ENCODE measurements around the gene DNAJC27. TPM values are rescaled to one million over a fixed set of nuclear protein-coding genes. Genes with fewer than 3 reads are reported as not detected.

Gene DNAJC27
- polyA plus RNA-seq (2012; rRNA removed): 2.4 and 3.6 TPM in 2 replicates
- 2.5 and 2.6 TPM in 2 replicates for polyA plus RNA-seq (2012; cell fraction: cytosol; rRNA removed)
- polyA plus RNA-seq (2012; cell fraction: nucleus; rRNA removed): 4.0 and 8.8 TPM in 2 replicates

DNA sequence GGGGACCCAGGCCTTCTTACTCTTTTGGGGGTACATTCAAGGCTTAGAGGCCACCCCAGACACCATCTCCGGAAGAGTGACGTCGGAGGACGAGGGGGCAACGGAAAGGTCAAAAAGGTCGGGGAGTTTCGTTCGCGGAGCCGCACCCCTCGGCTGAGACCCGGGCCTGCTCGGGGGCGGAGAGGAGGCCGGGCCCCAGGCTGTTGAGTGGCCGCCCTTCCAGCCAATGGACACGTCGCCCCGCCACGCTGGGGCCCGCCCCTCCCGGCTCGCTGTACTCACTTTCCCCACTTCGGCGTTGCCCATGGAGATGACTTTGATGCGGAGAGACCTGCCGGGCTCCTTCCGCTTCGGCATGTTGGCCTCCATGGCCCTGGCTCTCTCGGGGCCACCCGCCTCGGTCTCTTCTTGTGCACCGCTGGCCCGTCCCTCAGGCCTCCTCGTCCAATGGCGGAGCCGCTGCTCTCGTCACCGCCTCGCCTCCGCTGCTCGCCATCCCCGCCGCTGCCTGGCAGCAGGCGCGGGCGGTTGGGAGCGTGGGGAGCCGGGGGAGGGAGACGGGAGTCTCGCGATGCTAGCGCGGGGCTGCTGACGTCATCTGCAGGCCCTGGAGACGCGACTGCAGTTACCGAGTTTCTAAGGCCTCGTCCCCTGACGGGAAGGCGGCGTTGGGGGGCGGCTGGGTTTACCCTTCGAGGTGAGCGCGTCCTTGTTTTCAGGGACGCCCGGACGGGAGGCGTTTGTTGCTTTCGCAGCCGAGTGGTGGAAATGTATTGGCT is at the start of gene DNAJC27:
Gene DNAJC27, minus strand, starts transcription at position 420 of the 779 bp plus-strand sequence. Its CDS starts 51 bp downstream, at position 369.
- H3K9ac ChIP-seq: peak within 1 kb of the TSS; percentile 96
- ChIA-PET CTCF (interaction anchor here (1.0 to 8.0 kb wide), 6 partner anchors 72 to 561 kb away, joined by 3 to 519 read pairs (median 5); no protein-coding TSS in a partner anchor), POLR2A (interaction anchor here (1.0 kb wide), 1 partner anchor 51 kb away, joined by 3 read pairs; no protein-coding TSS in a partner anchor)
- H3K36me3 ChIP-seq (replicated peaks in 1 of 2; ENCODE audit: control insufficient read depth in 1 of 2, insufficient read depth in 2 of 2, low read length in 1 of 2): peaks cover 4 to 5% of the 10 kb centered on the region in 2 experiments
- TF ChIP-seq GATA2 (CRISPR knock-in tag; IDR thresholded peaks at IDR 0.05) (no peak), POLR2AphosphoS5 (IDR thresholded peaks at IDR 0.05; ENCODE audit: low read depth, low read length) (peak; percentile 96), RFX5 (IDR thresholded peaks at IDR 0.05; ENCODE audit: low read length) (peak; percentile 24; the same call in 1 of the 2 replicates), FOSL2 (IDR thresholded peaks at IDR 0.05; ENCODE audit: borderline replicate concordance, low read depth) (peak; percentile 29; the same call in 1 of the 2 replicates), GABPA (IDR thresholded peaks at IDR 0.05; ENCODE audit: low read depth) (0 out of 2 replicates have a peak, but pooled peaks have one; percentile 10), TAF1 (IDR thresholded peaks at IDR 0.05; ENCODE audit: borderline replicate concordance, low read depth, low read length) (peak; percentile 75), CHD2 (IDR thresholded peaks at IDR 0.05; ENCODE audit: low read length, partially characterized antibody) (peak; percentile 100), SIN3A (IDR thresholded peaks at IDR 0.05; ENCODE audit: borderline replicate concordance, low read depth, low read length) (peak; percentile 97), YY1 (IDR thresholded peaks at IDR 0.05; ENCODE audit: low read depth) (peak; percentile 10; the same call in 1 of the 2 replicates), FOXM1 (IDR thresholded peaks at IDR 0.05; ENCODE audit: low read depth) (no peak; the same call in 1 of the 2 replicates), JUND (IDR thresholded peaks at IDR 0.05) (peak; percentile 29; the same call in 1 of the 2 replicates), RCOR1 (IDR thresholded peaks at IDR 0.05; ENCODE audit: low read length) (peak; percentile 40), RXRA (IDR thresholded peaks at IDR 0.05; ENCODE audit: borderline replicate concordance, low read depth) (no peak), RAD21 (IDR thresholded peaks at IDR 0.05; ENCODE audit: low read length) (no peak), MXI1 (IDR thresholded peaks at IDR 0.05; ENCODE audit: low read depth, low read length) (peak; percentile 96), NRF1 (IDR thresholded peaks at IDR 0.05; ENCODE audit: low read depth, low read length) (peak; percentile 14; the same call in 1 of the 2 replicates), FOXJ3 (CRISPR knock-in tag; IDR thresholded peaks at IDR 0.05) (peak; percentile 37; the same call in 1 of the 2 replicates), ELF1 (IDR thresholded peaks at IDR 0.05) (peak; percentile 36; the same call in 1 of the 2 replicates), SMC3 (IDR thresholded peaks at IDR 0.05; ENCODE audit: low read depth, low read length) (no peak), TCF12 (IDR thresholded peaks at IDR 0.05) (peak; percentile 32; the same call in 1 of the 2 replicates)
- TF ChIP-seq, protein P1, sequence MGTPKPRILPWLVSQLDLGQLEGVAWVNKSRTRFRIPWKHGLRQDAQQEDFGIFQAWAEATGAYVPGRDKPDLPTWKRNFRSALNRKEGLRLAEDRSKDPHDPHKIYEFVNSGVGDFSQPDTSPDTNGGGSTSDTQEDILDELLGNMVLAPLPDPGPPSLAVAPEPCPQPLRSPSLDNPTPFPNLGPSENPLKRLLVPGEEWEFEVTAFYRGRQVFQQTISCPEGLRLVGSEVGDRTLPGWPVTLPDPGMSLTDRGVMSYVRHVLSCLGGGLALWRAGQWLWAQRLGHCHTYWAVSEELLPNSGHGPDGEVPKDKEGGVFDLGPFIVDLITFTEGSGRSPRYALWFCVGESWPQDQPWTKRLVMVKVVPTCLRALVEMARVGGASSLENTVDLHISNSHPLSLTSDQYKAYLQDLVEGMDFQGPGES (IDR thresholded peaks at IDR 0.05; ENCODE audit: low read depth, low read length): peak; percentile 4
- TF ChIP-seq, protein P2, sequence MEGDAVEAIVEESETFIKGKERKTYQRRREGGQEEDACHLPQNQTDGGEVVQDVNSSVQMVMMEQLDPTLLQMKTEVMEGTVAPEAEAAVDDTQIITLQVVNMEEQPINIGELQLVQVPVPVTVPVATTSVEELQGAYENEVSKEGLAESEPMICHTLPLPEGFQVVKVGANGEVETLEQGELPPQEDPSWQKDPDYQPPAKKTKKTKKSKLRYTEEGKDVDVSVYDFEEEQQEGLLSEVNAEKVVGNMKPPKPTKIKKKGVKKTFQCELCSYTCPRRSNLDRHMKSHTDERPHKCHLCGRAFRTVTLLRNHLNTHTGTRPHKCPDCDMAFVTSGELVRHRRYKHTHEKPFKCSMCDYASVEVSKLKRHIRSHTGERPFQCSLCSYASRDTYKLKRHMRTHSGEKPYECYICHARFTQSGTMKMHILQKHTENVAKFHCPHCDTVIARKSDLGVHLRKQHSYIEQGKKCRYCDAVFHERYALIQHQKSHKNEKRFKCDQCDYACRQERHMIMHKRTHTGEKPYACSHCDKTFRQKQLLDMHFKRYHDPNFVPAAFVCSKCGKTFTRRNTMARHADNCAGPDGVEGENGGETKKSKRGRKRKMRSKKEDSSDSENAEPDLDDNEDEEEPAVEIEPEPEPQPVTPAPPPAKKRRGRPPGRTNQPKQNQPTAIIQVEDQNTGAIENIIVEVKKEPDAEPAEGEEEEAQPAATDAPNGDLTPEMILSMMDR (IDR thresholded peaks at IDR 0.05): no peak
- TF ChIP-seq, protein P3, sequence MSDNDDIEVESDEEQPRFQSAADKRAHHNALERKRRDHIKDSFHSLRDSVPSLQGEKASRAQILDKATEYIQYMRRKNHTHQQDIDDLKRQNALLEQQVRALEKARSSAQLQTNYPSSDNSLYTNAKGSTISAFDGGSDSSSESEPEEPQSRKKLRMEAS (IDR thresholded peaks at IDR 0.05; ENCODE audit: low read depth): peak; percentile 86
- TF ChIP-seq, protein P4, sequence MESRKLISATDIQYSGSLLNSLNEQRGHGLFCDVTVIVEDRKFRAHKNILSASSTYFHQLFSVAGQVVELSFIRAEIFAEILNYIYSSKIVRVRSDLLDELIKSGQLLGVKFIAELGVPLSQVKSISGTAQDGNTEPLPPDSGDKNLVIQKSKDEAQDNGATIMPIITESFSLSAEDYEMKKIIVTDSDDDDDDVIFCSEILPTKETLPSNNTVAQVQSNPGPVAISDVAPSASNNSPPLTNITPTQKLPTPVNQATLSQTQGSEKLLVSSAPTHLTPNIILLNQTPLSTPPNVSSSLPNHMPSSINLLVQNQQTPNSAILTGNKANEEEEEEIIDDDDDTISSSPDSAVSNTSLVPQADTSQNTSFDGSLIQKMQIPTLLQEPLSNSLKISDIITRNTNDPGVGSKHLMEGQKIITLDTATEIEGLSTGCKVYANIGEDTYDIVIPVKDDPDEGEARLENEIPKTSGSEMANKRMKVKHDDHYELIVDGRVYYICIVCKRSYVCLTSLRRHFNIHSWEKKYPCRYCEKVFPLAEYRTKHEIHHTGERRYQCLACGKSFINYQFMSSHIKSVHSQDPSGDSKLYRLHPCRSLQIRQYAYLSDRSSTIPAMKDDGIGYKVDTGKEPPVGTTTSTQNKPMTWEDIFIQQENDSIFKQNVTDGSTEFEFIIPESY (IDR thresholded peaks at IDR 0.05; ENCODE audit: borderline replicate concordance, low read depth): peak; percentile 99
- TF ChIP-seq, protein P5, sequence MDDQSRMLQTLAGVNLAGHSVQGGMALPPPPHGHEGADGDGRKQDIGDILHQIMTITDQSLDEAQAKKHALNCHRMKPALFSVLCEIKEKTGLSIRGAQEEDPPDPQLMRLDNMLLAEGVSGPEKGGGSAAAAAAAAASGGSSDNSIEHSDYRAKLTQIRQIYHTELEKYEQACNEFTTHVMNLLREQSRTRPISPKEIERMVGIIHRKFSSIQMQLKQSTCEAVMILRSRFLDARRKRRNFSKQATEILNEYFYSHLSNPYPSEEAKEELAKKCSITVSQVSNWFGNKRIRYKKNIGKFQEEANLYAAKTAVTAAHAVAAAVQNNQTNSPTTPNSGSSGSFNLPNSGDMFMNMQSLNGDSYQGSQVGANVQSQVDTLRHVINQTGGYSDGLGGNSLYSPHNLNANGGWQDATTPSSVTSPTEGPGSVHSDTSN (IDR thresholded peaks at IDR 0.05): peak; percentile 99
- peak within 1 kb of the TSS; percentile 77 for H3K4me2 ChIP-seq
- H3K79me2 ChIP-seq (ENCODE audit: insufficient read depth): peaks cover 48% of the 10 kb centered on the region
- H4K20me1 ChIP-seq (ENCODE audit: insufficient read depth): no peaks in the 10 kb centered on the region
- H3K27me3 ChIP-seq (ENCODE audit: insufficient read depth): no peaks in the 10 kb centered on the region
- H3F3A ChIP-seq (replicated peaks; ENCODE audit: insufficient read depth): peaks cover 3% of the 10 kb centered on the region
- peak within 1 kb of the TSS; percentile 87 to 93 for H3K4me3 ChIP-seq (ENCODE audit: low read depth in 2 of 2, low read length in 1 of 2)
- H3K4me1 ChIP-seq (ENCODE audit: control insufficient read depth in 1 of 2, insufficient read depth in 2 of 2, low read depth in 1 of 2, low read length in 1 of 2): peaks cover 5 to 12% of the 10 kb centered on the region in 2 experiments; a peak in 3 of 4 replicates
- H3K9me2 ChIP-seq: no peaks in the 10 kb centered on the region
- WGBS (ENCODE audit: low lambda C conversion rate): under 1% methylated on average over 51 of the region's 72 CpGs
- DNase-seq: peak; percentile 99
- H3K9me3 ChIP-seq: no peaks in the 10 kb centered on the region
- peak within 1 kb of the TSS; percentile 94 to 95 for H3K27ac ChIP-seq (ENCODE audit: low read depth in 2 of 2, low read length in 1 of 2)
- H2AFZ ChIP-seq (ENCODE audit: low read depth): peak within 1 kb of the TSS; percentile 96
